GM19463 (cell line): ENCODE measurements around the gene HOXA11.

Source experiments
- ATAC-seq: cut with Tn5 transposase; IDR thresholded peaks from one replicate; pipeline ENCODE4 v1.9.1; 2021; ENCODE audit warnings: mild to moderate bottlenecking, moderate library complexity; ENCODE audit not compliant: unreplicated experiment

Gene HOXA11

DNA sequence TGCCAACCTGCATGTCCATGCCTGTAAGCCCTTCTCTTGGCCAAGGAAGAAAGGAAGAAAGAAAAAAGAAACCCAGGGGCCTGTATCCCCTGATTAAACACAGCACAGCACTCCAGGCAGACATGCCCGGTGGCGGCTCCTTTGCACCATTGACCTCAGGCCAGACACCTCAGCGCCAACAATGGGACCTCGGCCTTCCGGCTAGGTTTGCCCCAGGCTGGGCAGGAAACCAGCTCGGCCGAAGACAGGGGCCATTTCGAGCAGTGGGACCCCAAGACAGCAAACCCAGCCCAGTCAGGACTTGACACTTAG, 13.8 kb downstream of the HOXA11 start:
- no peak for ATAC-seq

DNA sequence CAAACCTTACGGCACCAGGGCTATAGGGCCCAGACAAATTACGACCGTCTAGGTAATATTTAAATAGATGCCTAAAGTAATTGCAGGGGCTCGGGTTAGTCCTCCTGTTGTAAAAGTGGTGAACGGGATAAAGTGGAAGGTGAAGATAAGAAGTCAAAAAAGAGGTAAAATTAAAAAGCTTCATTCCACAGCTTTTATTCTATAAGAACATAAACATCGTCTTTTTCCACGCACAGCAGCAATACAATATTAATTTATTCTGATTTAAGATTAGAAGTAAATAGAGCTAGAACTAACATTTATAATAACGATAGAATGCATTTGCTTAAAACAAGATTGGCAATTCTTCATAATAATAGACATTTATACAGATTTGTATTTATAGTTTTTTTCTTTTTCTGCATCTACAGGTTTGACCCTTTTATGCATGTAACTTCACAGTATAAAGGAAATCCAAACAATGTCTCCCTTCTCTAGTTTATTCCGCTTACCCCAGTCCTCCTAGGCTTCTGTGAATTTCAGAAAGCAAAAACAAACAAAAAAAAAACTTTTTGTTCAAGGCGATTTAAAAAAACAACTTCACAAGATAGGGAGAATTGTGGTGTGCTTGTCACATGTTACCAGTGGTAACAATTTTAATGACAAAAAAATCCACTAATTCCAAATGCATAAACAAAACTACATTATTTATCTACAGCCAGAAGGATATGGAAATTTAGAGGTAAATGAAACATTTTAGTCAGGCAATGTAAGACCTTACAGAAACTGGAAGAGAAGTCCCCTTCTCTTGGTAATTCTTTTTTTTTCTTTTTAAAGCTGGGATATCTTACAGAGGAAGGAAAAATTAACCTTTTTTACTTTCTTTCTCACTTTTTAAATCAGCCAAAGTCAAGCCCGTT, 14.4 kb downstream of the HOXA11 start:
- no peak for ATAC-seq

DNA sequence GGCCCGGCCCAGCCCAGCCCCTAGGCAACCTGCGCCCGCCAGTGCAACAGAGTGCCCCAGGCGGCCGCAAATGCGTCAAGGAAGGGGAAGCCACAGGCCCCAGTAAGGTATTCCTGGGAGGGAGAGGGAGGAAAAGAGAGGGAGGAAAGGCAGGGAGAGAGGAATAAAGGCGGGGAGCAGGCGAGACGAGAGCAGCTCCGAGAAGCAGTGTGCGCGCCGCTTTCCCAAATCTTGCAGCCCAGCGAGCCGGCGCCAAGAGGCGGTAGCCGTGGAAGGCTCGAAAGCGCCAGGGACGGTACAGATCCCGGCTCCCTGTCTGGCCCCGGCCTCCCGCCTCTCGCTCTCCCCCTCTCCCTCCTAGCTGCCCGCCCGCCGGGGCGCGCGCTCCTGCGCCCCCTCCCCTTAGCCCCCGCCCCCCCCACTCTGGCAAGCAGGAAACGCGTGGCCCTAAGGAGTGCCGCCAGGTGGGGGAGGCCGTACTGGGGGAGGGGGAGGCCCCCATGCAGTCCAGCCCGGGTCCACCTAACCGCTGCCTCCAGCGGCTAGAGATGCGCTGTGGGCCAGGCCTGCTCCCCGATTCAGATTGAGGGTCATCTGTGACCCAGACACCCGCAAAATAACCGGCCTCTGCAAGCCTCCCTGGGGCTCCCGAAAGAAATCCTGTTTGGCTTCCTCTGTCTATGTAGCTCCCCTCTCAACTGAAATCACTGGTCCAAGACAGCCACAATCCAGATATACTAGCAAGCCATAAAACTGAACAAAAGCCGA, 15.2 kb downstream of the HOXA11 start:
- ATAC-seq, result no peak

DNA sequence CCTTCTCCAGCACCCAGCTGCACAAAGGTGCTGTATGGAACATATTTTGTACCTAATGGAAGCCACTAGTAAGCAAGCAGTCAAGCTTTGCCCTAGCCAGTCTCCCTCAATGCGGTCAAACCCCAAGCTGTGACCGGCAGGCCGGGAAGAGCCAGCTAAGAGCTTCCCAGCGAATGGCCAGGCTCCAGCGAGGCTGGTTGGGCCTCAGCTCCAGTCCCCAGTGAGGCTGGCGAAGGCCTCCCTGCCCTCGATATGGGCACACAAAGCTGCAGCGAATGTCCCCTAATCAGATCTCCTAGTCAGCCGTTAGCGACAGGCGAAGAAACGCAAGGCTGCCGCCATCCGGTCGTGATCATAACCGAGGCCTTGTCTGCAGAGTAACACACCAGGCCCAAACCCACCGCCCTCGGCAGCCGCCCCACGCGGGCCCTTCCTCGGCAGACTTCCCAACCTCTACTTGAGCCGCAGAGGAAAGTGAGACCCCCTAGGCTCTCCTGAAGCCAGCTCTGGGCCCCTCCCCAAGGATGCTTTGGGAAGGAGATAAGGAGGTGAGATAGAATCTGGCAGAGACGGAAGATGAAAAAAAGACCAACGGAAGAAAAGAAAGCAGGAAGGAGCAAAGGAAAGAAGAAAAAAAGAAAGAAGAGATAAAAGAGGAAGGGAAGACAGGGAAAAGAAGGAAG, 16.6 kb downstream of the HOXA11 start:
- no peak for ATAC-seq

DNA sequence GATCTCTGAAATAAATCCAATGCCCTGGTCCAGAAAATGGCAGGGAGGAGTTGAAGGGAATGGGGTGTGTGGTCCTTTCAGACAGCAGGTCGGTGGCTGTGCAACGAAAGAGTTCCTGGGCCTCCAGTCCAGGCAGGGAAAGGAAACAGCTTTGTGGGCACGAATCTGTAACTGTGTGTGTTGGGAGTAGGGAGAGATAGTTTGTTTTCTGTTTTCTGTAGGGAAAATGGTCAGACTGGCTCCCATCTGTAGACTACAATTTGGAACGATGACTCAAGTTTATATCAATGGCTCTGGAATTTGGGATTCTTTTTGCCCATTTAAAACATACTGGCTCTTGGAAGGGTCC, 17.1 kb downstream of the HOXA11 start:
- no peak for ATAC-seq

DNA sequence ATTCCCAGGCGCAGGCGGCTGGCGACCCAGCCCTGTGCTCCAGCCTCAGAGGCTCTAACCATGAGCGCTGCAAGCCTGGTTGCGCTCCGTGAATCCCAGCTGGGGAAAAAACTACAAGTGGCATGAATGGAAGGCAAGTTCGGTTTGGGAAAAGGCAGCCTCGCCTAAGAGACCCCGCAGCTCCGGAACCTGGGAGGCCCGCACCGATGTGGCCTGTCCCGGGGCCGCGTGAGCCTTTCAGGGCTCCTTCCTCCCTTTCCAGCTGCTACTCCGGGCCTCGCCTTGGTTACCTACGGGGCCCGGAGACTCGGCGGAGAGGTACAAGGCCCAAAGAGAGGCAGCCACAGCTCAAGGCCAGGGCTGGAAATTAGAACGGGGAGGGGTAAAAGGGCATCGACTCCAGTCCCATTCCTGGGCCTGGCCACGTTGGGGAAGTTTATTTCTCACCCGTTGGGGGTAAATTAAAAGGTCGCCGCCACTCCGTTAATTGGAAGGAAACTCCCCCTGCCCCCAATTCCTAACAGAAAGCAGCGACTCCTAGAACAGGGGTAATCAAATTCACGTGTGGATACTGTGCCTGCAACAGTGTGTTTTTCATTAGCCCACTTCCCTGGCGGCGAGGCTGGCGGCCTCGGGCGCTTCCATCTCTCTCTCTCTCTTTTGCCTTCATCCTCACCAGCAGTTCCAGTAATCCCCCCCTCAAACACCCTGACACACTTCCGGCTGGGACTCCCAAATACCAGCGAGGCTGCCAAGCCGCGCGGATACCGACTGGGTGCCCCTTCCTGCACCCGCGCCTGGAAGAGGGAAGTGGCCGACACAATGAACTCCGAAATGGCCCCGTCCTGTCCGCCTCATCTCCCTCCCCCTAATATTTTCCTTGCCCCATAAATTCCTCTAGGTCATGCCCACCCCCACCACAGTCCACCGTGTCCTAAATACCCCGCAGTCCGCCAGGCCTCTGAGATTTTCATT, 18.2 kb downstream of the HOXA11 start:
- ATAC-seq, result no peak

DNA sequence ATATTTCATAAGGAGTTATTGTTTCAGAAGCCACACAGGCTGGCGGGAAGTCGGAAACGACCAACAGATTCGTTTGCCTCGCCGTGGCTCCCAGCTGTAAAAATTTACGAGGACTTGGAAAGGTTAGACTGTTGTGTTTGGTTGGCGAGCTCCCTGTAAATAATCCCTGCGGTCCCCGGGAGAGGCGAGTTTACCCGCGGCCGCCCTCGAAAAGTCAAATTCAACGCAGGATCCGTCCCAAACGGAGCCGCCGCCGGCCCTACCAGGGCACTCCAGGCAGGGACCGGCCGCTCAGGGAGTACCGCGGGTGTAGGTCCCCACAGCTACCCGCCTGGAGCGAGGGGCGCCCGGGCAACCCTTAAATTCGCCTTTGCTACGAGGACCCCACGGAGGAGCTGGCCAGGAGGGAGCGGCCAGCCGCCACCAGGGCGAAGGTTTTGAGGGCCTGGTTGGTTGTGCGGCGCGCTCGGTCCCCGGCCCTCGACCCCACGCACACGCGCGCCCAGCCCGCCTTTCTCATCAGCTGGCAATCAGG, 19.0 kb downstream of the HOXA11 start:
- no peak for ATAC-seq

DNA sequence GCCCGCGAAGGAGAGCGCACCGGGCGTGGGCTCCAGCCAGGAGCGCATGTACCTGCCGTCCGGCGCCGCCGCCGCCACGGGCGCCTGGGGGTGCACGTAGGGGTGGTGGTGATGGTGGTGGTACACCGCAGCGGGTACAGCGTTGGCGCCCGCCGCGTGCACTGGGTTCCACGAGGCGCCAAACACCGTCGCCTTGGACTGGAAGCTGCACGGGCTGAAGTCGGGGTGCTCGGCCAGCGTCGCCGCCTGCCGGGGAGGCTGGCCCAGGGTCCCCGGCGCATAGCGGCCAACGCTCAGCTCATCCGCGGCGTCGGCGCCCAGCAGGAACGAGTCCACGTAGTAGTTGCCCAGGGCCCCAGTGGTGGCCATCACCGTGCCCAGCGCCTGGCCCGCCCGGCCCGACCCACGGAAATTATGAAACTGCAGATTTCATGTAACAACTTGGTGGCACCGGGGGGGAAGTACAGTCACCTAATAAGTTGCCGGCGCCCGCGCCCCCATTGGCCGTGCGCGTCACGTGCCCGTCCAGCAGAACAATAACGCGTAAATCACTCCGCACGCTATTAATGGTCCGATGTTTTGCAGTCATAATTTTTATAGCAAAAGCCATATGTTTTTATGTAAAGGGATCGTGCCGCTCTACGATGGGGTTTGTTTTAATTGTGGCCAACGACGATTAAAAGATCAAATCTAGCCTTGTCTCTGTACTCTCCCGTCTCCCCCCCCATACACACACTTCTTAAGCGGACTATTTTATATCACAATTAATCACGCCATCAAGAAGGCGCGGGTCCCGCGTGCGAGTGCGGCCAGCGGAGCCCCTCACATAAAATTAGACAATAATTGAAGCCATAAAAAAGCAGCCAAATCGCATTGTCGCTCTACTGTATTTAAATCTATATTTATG, 19.7 kb downstream of the HOXA11 start, which contains the start of gene HOXA9:
Gene HOXA9, minus strand, starts transcription at position 449 of the 907 bp plus-strand sequence. Its CDS starts 80 bp downstream, at position 369.
- no peak for ATAC-seq

DNA sequence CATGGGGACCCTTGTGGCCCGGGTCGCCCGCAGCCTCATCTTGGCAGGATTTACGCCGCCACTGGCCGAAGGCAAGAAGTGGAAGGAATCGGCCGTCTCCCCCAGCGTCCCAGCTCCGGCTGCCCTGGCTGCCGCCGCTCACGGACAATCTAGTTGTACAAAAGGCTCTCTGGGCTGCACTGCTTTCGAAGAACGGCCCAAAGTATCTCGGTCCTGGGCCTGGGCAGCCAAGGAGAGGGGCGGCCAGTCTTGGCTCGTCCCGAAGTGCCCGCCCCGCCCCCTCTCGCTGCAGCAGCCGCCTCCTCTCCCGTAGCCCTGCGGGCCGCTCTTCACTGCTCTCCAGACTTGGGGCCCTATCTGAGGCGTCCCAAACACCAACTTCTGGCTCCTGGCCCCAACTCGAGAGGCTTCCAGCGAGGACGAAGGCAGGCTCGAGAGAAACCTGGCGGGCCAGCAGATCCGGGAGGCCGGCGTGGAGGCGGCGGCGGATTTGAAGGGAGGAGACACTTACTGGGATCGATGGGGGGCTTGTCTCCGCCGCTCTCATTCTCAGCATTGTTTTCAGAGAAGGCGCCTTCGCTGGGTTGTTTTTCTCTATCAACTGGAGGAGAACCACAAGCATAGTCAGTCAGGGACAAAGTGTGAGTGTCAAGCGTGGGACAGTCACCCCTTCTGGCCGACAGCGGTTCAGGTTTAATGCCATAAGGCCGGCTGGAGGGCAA, 20.5 kb downstream of the HOXA11 start:
- ATAC-seq, result no peak

DNA sequence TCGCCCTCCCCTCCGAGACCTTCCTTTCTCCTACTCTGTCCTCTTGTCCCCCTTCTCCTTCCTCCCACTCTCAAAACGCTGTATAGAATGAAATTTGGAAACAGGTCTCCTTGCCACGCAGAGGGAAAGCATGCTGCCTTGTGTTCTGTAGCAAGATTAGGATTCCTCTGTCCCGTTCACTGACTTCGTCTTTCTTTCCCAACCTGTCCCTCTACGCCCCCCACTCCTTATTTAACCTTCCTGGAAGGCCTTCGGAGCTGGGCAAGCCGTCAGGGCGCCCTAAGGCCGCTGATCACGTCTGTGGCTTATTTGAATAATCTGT, 21.0 kb downstream of the HOXA11 start:
- ATAC-seq, result no peak

DNA sequence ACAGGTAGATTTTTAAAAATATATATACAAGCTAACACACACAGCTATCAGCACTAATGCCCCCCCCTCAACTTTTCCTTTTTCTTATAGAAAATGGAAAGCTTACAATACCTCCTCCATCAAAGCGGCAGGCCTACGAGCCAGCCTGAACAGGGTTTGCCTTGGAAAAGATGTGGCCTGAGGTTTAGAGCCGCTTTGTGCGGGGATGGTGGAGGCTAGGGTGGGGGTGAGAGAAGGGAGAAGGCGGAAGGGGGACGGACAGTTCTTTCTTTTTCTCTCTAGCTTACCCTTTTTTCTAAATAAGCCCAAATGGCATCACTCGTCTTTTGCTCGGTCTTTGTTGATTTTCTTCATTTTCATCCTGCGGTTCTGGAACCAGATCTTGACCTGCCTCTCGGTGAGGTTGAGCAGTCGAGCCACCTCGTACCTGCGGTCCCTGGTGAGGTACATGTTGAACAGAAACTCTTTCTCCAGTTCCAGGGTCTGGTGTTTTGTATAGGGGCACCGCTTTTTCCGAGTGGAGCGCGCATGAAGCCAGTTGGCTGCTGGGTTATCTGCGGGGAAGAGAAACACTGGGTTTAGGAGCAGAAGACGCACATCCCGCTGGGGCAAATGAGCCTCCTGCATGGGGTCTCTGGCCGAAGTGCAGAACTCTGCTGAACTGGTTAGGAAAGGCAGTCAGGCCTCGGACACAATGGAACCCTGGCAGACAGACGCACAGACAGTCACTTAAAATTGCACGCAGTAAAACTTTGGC, 21.6 kb downstream of the HOXA11 start:
- no peak for ATAC-seq

DNA sequence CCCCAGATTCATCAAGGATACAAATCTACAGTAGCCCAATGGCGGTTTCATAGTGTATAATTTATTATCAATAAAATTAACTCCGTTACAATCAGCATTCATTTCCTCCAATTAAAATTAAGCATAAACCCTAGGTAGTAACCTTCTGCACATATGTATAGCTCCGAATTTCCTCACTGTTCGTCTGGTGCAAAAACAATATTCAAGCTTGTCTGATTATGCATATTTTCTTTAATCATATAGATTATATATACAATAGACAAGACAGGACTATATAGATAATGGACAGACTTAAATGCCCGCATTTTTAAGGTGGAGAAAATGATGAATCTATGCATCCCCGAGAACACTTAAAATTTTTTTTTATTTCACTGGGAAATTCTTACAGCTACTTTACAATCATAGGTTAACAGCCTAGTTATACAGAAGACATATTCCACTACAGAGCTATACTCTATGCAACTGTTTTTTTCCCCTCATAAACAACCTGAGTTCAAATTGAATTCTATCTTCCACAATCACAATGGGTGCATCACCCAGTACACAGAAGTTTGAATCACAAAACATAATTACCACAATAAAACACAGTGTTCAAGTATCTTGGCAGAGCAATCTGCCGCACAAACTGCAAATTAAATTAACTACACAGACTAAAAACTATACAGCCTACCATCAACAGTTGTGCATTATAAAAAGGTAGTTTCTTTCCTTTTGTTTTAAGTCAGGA, 22.3 kb downstream of the HOXA11 start:
- no peak for ATAC-seq

DNA sequence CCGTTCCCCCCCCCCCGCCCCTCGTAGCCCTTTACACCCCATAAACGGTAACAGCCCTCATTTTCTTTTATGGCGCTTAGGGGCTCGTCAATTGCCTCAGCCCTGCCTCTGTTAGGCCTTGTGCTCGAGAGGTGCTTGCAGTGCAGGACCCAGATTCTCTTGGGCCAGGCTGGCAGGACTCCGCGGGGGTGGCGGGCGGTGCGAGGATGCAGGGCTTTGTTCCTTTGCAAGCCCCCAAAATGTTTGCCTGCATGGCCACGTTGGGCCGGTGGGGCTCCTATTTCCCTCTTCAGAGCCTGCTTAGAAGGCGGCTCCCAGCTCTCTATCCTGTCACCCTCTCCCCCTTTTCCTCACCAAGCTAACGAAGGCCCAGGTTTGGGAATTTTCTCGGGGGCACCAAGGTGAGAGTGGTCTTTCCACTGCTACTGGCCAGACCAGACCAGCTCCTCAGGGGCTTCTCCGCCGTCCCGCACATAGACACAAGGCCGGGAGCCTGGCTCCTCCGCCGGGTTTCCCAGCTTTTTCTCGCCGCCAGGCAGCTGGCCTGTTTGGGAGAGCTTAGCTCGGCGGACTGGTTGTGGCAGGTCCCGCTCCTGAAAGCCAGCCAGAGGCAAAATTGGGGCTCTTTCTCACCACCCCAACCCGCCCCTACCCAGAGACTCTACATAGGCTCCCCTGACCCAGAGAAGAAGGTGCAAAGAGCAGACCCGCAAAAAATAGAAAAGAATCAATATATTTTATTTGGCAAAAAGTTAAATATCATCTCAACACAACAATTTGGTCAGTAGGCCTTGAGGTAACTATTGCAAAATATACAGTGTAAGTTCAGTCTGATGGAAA, 23.1 kb downstream of the HOXA11 start:
- ATAC-seq, result no peak

DNA sequence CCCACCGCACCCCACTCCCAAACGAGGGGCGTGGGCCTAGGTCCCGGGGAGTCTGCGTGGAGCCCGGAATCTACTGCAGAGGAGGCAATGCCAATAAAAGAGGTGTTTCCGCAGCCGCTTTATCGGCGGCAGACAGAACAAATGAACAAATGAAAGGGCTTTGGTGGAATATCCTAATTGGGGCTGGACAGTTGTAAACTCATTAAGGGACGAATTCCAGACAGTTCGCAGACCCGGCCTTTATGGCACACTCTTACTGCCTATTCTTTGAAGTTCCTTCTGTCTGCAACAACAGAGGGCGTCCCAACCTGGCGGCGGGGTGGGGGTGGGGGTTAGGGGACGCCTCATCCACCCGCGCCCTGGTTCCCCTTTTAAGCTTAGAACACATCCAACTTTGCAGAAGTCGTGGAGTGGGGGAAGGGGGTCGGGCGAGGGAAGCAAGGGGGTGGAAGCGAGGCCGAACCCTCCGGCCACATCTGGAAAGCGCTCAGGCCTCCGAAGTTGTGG, 23.8 kb downstream of the HOXA11 start:
- ATAC-seq, result no peak

DNA sequence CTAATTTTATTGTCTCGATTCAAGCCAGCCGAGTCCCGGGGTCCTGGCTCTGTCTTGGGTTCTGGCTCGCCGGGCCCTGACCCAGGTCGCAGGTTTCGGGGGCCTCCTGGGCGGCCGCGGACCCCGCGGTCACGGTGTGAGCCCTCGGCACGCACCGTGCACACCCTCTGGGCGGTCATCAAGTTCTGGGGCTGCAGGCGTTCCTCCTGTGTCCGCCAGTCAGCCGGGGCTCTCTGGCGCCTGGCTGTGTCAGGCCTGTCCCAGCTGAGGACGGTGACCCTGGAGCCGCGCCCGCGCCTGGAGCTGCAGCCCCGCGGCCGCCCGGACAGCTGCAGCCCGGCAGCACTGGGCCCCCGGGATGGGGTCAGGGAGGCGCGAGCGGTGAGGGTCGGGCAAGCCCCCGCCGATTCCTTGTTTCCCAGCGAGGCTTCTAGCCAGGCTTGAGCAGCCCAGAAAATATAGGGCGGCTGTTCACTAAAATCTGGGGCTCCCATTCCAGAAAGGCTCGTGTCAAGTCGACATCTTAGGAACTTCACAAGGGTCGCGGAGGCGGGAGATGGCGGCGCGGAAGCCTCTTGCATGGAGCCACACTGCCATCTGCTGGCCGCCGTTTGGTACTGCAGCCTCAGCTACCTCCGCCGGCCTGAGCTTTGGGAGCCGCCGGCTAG, 24.4 kb downstream of the HOXA11 start:
- peak; percentile 62 for ATAC-seq

DNA sequence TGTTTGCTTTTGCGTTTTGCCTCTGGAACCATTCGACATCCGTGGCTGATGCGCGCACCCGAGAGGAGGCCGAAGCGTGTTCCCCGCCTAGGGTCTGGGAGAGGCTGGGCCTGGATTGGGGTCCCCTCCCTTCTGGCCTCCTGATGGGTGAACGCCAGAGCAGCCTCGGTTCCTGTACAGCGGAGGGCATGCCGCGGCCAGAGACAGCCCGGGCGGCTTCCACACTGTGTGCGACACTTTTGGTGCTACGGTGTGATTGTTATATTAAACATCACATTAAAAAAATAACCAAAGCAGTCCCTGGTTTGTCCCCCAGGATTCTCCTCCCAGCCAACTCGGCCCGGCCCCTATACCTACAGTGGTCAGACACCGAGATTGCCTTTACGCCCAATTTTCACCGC, 24.9 kb downstream of the HOXA11 start:
- ATAC-seq, result no peak
